Thyroid gland (tissue), 4 donors: ENCODE data around the gene MAP2K2. TPM values are rescaled to one million over a fixed set of nuclear protein-coding genes. Genes with fewer than 3 reads are reported as not detected.

Experiments
- DNase-seq, 2 donors: peaks; one replicate each; pipeline ENCODE4 v3.0.0-alpha.2; 2019
- H3K27ac ChIP-seq, 3 donors: fragments of 200-600 bp; sonication (generic); 1 replicate in 2 of 3; 2 replicates in 1 of 3; pipeline ENCODE4 v1.5.1; 2016 to 2019; ENCODE audit warnings: mild to moderate bottlenecking in 1 of 3, moderate library complexity in 1 of 3
- H3K27me3 ChIP-seq: fragments of 200-600 bp; sonication (generic); one replicate; pipeline ENCODE4 v1.5.1; 2019
- H3K36me3 ChIP-seq, 2 donors: fragments of 200-600 bp; sonication (generic); one replicate each; pipeline ENCODE4 v1.5.1; 2016 to 2019
- H3K4me1 ChIP-seq, 2 donors: fragments of 200-600 bp; sonication (generic); one replicate each; pipeline ENCODE4 v1.5.1; 2017 to 2019
- H3K4me3 ChIP-seq, 3 donors: fragments of 200-600 bp; sonication (generic); replicated peaks in 1 of 3; 1 replicate in 2 of 3; 2 replicates in 1 of 3; pipeline ENCODE4 v1.5.1; 2016; ENCODE audit warnings: mild to moderate bottlenecking in 1 of 3
- H3K9me3 ChIP-seq: fragments of 200-600 bp; sonication (generic); one replicate; pipeline ENCODE4 v1.5.1; 2017
- POLR2A ChIP-seq, 2 donors: fragments of 450-650 bp; IDR thresholded peaks; one replicate each; pipeline ENCODE4 v1.6.1; 2017; ENCODE audit warnings: antibody characterized with exemption in 2 of 2, mild to moderate bottlenecking in 2 of 2, moderate library complexity in 1 of 2
- WGBS, 2 donors: methylation state at CpG; one replicate each; pipeline ENCODE4 v1.1.5; 2017; 5-methylcytosine and 5-hydroxymethylcytosine counted together
- intact Hi-C: fragments of 100-400 bp; cut with DNase I; formaldehyde crosslinking; loops from one replicate; pipeline ENCODE4 v1.15.1; 2023
- total RNA-seq, 4 donors: library from RNA; depleted of rRNA; stranded (reverse); fragments of >200 nt; gene quantifications; one replicate each; pipeline ENCODE4 v1.2.3, GENCODE V29; 2016
- TF ChIP-seq, protein P1 (sequence below), 6 experiments: fragments of 200-600 bp in 3 of 6; fragments of 450-650 bp in 3 of 6; sonication (generic) in 3 of 6; IDR thresholded peaks; one replicate each; pipeline ENCODE4 v1.5.1; 2016 to 2019; ENCODE audit warnings: antibody characterized with exemption in 6 of 6, mild to moderate bottlenecking in 2 of 6, inconsistent platforms in 1 of 6, moderate library complexity in 1 of 6

MAP2K2 gene
- total RNA-seq, 4 donors from 2014 or later, result 59.4 to 95.3 (median 81.8) TPM

DNA sequence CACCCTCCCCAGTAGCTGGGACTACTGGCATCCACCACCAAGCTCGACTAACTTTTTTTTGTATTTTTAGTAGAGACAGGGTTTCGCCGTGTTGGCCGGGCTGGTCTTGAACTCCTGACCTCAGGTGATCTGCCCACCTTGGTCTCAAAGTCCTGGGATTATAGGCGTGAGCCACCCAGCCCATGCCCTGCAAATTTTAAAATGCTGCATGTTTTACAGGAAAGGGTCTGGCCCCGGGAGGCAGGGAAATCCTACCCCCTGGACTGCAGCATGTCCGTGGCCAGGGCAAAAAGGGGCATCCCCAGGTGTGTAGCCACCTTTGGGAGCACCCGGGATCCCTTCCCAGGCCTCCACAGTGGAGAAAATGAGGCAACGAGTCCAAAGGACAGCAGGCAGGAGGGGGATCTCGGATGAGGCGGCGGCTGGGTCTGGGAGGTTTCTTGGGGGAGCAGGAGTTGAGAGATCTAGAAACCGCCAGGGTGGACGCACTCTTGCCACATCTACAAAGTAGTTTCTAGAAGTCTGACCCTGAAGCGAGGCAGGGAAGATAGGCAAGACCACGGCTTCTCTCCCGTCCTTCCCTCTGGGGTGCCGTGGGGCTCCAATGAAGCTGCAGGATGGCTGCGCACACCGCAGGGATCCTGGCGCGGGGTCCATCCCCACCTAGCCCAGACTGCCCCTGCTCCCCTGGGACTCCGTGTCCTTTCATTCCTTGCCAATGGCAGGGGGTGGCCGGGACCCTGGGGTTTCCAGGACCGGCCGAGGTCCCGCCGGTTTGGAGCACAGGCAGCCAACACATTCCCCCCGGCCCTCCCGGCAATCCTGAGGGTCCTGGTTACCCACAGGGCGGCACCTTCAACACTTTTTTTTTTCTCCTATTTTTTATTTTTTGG is 35.9 kb downstream of the MAP2K2 start:
- Histone ChIP-seq H3K4me1 (no peaks in the 10 kb centered on the region), H3K9me3 (no peaks in the 10 kb centered on the region), H3K27ac (no peak overlapping the region), H3K27me3 (no peaks in the 10 kb centered on the region), H3K36me3 (peaks cover 5% of the 10 kb centered on the region in 2 donors), H3K4me3 (no peak overlapping the region)
- TF ChIP-seq, protein P1, sequence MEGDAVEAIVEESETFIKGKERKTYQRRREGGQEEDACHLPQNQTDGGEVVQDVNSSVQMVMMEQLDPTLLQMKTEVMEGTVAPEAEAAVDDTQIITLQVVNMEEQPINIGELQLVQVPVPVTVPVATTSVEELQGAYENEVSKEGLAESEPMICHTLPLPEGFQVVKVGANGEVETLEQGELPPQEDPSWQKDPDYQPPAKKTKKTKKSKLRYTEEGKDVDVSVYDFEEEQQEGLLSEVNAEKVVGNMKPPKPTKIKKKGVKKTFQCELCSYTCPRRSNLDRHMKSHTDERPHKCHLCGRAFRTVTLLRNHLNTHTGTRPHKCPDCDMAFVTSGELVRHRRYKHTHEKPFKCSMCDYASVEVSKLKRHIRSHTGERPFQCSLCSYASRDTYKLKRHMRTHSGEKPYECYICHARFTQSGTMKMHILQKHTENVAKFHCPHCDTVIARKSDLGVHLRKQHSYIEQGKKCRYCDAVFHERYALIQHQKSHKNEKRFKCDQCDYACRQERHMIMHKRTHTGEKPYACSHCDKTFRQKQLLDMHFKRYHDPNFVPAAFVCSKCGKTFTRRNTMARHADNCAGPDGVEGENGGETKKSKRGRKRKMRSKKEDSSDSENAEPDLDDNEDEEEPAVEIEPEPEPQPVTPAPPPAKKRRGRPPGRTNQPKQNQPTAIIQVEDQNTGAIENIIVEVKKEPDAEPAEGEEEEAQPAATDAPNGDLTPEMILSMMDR (IDR thresholded peaks at IDR 0.05), result no peak
- no peak for TF ChIP-seq POLR2A (IDR thresholded peaks at IDR 0.05)
- WGBS, 2 donors, result 87 to 91% methylated on average over 31 of the region's 31 CpGs
- intact Hi-C loops, result no loop called here
- no peak for DNase-seq

DNA sequence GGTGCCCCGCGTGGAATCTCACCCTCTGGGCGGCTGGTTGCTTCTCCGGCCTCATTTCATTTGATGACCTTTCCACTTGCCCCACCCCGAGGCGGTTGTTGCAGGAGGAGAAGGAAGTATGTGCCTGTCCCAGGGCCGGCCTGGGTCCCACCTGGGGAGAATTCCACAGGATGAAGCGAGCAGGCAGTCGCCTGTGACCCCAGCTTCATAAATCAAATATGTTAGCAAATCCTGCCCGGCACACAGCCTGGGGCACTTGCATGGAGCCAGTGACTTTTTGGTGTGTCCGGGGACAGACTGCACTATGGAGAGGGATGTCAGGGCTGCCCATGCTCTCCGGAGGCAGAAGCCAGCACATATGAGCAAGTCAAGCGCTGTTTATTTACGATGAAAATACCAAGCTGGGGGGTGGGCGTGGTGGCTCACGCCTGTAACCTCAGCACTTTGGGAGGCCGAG is 37.5 kb downstream of the MAP2K2 start:
- no peak overlapping the region for H3K27ac ChIP-seq

GRCh38 chr19:4084547-4084877 is 39.4 kb downstream of the MAP2K2 start:
- 69 to 76% methylated on average over 5 to 8 of the region's 8 CpGs for WGBS, 2 donors
- H3K9me3 ChIP-seq, result no peaks in the 10 kb centered on the region
- H3K36me3 ChIP-seq, result no peaks in the 10 kb centered on the region
- H3K4me1 ChIP-seq, result no peaks in the 10 kb centered on the region
- no peak overlapping the region for H3K27ac ChIP-seq
- intact Hi-C loops, result no loop called here
- TF ChIP-seq POLR2A (IDR thresholded peaks at IDR 0.05), result no peak
- TF ChIP-seq, protein P1 (IDR thresholded peaks at IDR 0.05), result no peak
- H3K4me3 ChIP-seq, result no peak overlapping the region
- no peaks in the 10 kb centered on the region for H3K27me3 ChIP-seq
- DNase-seq, result no peak

More for the DNA sequence above, 37.5 kb downstream of the MAP2K2 start:
- H3K9me3 ChIP-seq, result no peaks in the 10 kb centered on the region
- intact Hi-C loops, result no loop called here
- H3K27me3 ChIP-seq, result no peaks in the 10 kb centered on the region
- TF ChIP-seq, protein P1 (IDR thresholded peaks at IDR 0.05), result no peak
- no peak for TF ChIP-seq POLR2A (IDR thresholded peaks at IDR 0.05)
- no peak overlapping the region for H3K4me3 ChIP-seq
- peaks cover 0 to 5% of the 10 kb centered on the region in 2 donors for H3K36me3 ChIP-seq
- no peak for DNase-seq
- H3K4me1 ChIP-seq, result no peaks in the 10 kb centered on the region
- WGBS, 2 donors, result 62 to 76% methylated on average over 16 to 17 of the region's 17 CpGs

GRCh38 chr19:4083677-4084546 is 40.0 kb downstream of the MAP2K2 start:
- intact Hi-C loops, result no loop called here
- Histone ChIP-seq H3K27ac (no peak overlapping the region), H3K4me3 (no peak overlapping the region), H3K4me1 (no peaks in the 10 kb centered on the region), H3K27me3 (no peaks in the 10 kb centered on the region), H3K9me3 (no peaks in the 10 kb centered on the region), H3K36me3 (no peaks in the 10 kb centered on the region)
- 66 to 67% methylated on average over 21 to 22 of the region's 28 CpGs for WGBS, 2 donors
- no peak for DNase-seq
- TF ChIP-seq, protein P1 (IDR thresholded peaks at IDR 0.05), result no peak
- TF ChIP-seq POLR2A (IDR thresholded peaks at IDR 0.05), result no peak
